IPS-15b (cell line): ENCODE results near the gene TLK2.
"Not testable (repeated sequence)": the region's sequence is repeated elsewhere in the genome, so short reads cannot be mapped to it uniquely, and the experiment has no call there.

ENCODE experiments used
- H3K27me3 ChIP-seq: one replicate; pipeline ENCODE4 v1.6.1; 2013; ENCODE audit warnings: low read length; ENCODE audit not compliant: control insufficient read depth, insufficient read depth
- H3K36me3 ChIP-seq: one replicate; pipeline ENCODE4 v1.6.1; 2013; ENCODE audit warnings: low read length; ENCODE audit not compliant: control insufficient read depth, insufficient read depth
- H3K4me1 ChIP-seq: one replicate; pipeline ENCODE4 v1.6.1; 2013; ENCODE audit warnings: mild to moderate bottlenecking, low read length; ENCODE audit not compliant: control insufficient read depth, insufficient read depth
- H3K4me3 ChIP-seq: one replicate; pipeline ENCODE4 v1.5.1; 2013; ENCODE audit warnings: low read depth, low read length
- H3K9ac ChIP-seq: one replicate; pipeline ENCODE4 v1.6.1; 2013; ENCODE audit warnings: low read depth, mild to moderate bottlenecking, low read length
- H3K9me3 ChIP-seq: one replicate; pipeline ENCODE4 v1.6.1; 2013; ENCODE audit warnings: mild to moderate bottlenecking, low read length; ENCODE audit not compliant: control insufficient read depth, insufficient read depth

TLK2 gene

DNA sequence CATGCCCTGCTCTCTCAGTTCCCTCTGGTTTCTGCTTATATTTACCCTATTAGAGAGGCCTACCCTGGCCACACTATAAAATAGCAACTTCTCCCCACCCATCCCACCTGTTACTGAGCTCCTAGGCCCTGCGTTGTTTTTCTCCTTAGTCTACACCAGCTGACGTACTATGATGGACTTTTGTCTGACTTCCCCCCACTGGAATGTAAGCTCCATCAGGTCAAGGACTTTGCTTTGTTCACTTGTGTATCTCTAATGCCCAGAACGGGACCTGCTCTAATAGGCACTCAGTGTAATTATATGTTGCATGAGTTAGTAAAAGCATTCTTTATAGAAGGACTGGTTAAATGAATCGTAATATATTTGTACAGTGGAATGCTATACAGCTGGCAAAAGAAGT is 62.4 kb downstream of the TLK2 start:
- not testable (repeated sequence) for H3K4me1 ChIP-seq, H3K9ac ChIP-seq, H3K9me3 ChIP-seq, H3K4me3 ChIP-seq, H3K36me3 ChIP-seq, H3K27me3 ChIP-seq

DNA sequence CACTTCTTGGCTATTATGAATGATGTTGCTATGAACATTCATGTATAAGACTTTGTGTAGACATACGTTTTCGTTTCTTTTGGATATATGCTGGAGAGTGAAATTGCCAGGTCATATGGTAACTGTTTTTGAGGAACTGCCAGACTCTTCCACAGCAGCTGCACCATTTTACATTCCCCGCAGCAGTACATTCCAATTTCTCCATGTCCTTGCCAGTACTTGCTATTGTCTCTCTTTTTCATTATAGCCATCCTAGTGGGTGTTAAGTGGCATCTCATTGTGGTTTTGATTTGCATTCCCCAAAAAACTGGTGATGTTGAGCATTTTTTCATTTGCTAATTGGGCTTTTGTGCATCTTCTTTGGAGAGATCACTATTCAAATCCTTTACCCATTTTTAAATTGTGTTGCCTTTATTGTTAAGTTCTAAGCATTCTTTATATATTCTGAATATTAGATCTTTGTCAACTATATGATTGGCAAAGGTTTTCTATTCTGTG is 64.7 kb downstream of the TLK2 start:
- not testable (repeated sequence) for H3K9me3 ChIP-seq, H3K36me3 ChIP-seq, H3K27me3 ChIP-seq, H3K4me1 ChIP-seq, H3K9ac ChIP-seq, H3K4me3 ChIP-seq

DNA sequence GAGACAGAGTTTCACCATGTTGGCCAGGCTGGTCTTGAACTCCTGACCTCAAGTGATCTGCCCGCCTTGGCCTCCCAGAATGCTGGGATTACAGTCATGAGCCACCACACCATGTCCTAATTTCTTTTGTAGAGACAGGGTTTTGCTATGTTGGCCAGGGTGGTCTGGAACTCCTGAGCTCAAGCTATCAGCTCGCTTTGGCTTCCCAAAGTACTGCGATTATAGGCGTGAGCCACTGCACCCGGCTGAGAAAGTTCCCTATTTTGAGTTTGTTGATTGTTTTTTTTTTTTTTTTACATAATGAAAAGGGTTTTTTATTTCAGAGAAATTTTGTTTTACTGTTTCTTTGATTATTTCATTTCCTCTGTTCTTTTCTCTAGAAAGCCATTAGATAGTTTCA is 67.4 kb downstream of the TLK2 start:
- not testable (repeated sequence) for H3K9me3 ChIP-seq, H3K27me3 ChIP-seq, H3K4me3 ChIP-seq, H3K36me3 ChIP-seq, H3K4me1 ChIP-seq, H3K9ac ChIP-seq

DNA sequence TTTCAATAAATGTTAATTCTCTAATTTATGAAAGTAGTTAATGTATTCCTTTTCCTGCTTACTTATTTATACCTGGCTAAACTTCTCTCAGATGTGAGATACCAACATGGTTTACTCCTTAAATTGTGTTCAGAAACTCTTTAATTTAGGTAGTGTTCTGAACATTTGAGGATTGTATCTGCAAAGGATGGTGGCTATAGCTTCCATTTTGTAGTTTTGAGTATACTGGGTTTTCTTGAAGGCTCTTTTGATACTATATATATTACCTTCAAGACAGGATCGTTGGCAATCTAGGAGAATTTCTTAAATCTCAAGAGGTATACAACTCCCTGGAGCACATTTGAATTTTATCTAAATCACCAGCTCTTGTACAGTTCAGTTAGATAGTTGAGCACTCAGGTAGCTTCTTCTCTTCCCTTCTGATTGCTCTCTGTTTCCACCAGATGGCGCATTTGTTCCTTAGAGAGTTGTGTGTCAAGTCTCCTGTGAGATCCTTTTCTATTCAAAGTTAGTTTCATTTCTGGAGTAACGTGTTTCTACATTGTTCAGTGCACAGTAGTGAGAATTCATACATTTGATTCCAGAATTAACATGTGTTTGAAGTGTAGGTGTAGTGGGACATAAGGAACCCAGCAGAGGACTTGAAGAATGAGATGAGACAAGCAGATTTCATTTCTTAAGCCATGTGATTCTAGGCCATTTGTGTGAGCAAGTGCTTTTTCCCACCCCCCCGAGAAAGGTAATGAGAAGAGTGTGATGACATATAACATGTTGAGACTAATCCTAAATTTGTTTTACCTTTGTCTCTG is 74.4 kb downstream of the TLK2 start:
- not testable (repeated sequence) for H3K9me3 ChIP-seq, H3K9ac ChIP-seq, H3K4me1 ChIP-seq, H3K36me3 ChIP-seq, H3K27me3 ChIP-seq, H3K4me3 ChIP-seq

DNA sequence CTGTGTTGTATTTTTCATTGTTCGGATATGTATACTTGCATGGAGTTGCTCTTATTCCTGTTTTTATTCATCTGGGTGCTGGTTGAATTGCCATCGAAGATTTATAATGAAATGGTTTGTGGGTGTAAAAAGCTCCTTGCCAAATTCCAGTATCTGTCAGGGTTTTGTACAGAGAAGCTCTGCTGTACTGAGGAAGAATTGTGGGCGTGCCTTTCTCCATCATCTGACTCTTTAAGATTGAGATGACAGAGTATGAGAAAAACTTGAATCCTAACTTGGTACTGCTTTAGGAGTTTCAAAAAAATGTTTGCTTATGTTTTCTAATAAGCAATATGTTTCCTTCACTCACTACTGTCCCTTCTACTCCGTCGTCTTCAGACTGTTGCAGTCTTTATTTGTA is 78.9 kb downstream of the TLK2 start:
- H3K4me3 ChIP-seq, H3K27me3 ChIP-seq, H3K9me3 ChIP-seq, H3K9ac ChIP-seq, H3K36me3 ChIP-seq, H3K4me1 ChIP-seq: not testable (repeated sequence)

DNA sequence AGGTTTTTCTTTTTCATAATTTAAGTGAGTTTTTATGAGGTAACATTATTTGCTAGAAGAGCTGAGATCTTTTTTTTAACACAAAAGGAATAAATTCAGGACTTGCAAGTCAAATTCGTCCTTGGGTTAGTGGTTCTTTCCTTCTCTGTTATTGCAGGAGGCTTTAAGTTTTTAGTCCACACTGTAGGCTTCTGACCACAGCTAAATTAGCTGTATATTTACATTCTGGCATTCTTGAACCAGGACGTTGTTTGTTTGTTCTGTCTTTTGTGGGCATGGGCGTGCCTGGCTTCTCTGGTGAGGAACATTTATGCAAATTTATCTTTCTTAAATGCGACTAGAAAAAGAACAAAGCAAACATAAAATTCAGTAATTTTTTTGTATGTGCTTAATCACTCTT is 80.3 kb downstream of the TLK2 start:
- H3K9me3 ChIP-seq, H3K4me3 ChIP-seq, H3K36me3 ChIP-seq, H3K4me1 ChIP-seq, H3K27me3 ChIP-seq, H3K9ac ChIP-seq: not testable (repeated sequence)

DNA sequence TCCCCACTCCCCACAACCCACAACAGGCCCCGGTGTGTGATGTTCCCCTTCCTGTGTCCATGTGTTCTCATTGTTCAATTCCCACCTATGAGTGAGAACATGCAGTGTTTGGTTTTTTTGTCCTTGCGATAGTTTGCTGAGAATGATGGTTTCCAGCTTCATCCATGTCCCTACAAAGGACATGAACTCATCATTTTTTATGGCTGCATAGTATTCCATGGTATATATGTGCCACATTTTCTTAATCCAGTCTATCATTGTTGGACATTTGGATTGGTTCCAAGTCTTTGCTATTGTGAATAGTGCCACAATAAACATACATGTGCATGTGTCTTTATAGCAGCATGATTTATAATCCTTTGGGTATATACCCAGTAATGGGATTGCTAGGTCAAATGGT is 82.3 kb downstream of the TLK2 start:
- H3K4me3 ChIP-seq, H3K27me3 ChIP-seq, H3K9me3 ChIP-seq, H3K9ac ChIP-seq, H3K36me3 ChIP-seq, H3K4me1 ChIP-seq: not testable (repeated sequence)

DNA sequence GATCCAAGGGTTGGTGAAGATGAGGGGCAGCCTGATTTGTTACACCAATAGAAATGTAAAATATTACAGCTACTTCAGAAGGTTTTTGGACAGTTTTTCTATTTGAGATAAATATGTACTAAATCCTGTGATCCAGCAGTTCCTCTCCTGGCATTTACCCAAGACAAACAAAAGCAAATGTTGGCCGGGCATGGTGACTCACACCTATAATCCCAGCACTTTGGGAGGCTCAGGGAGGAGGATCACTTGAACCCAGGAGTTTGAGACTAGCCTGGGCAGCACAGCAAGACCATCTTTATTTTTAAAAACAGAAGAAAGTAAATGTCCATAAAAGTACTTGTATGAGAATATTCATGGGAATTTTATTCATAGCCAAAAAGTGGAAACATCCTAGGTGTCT is 84.0 kb downstream of the TLK2 start:
- Histone ChIP-seq H3K9ac (no peak overlapping the region), H3K36me3 (peaks cover 6% of the 10 kb centered on the region), H3K9me3 (no peaks in the 10 kb centered on the region), H3K27me3 (no peaks in the 10 kb centered on the region), H3K4me3 (no peak overlapping the region), H3K4me1 (no peaks in the 10 kb centered on the region)

DNA sequence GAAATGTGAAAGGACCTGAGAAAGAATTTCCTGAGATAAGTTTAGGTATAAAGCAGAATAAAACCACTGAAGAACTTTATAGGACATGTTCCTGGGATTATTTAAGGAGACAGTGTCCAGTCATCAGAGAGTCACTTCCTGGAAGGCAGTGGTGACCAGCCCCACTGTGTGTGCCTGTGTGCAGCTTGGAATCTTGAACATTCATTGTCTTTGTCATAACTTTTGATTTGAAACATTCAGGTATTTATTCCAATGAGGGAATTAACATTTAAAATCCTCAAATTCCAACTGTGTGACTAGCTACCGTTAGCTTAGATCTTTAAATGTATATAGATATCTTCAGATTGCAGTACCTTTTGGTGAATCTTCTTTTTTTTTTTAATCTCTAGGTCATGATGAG is 87.2 kb downstream of the TLK2 start:
- Histone ChIP-seq H3K27me3 (no peaks in the 10 kb centered on the region), H3K4me1 (no peaks in the 10 kb centered on the region), H3K9ac (no peak overlapping the region), H3K4me3 (no peak overlapping the region), H3K36me3 (peaks cover 6% of the 10 kb centered on the region), H3K9me3 (no peaks in the 10 kb centered on the region)

DNA sequence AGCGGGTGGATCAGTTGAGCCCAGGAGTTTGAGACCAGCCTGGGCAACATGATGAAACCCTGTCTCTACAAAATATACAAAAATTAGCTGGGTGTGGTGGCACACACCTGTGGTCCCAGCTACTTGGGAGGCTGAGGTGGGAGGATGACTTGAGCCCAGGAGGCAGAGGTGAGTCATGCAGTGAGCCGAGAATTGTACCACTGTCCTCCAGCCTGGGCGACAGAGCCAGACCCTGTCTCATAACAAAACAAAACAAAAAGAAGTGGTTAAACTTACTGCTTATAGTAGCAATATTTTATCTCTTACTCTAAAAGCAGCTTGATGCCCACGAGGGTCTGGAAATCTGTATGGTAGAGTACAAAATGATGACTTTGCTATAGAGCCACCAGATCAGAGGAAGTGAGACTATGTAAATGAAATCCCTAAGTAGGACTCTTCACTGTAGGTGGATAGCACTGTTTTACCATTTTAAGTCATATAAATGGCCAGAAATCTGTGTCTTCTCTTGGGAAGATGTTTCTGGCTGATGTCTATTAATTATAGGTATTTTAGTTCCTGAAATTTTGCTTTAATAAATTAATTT is 88.5 kb downstream of the TLK2 start:
- no peaks in the 10 kb centered on the region for H3K9me3 ChIP-seq
- H3K4me1 ChIP-seq: no peaks in the 10 kb centered on the region
- peaks cover 6% of the 10 kb centered on the region for H3K36me3 ChIP-seq
- H3K27me3 ChIP-seq: no peaks in the 10 kb centered on the region
- H3K9ac ChIP-seq: no peak overlapping the region
- H3K4me3 ChIP-seq: no peak overlapping the region

DNA sequence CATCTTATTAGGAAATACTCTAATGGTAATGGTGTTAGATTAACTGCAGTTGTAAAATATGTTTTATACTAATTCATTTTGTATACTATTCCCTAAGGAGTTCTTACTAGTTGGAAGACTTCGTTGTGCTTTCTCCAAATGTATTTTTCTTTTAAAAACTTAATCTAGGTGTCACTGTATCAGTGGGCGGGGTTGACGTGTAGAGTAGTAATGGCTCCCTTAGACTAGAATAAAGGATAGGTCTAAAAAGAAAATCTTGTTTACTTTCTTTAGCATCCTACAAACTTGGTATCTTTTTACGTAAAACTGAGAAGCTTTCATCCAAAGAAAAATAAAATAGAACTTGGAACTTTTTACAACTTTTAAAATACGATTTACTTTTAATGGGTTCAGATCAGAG is 93.9 kb downstream of the TLK2 start:
- no peaks in the 10 kb centered on the region for H3K9me3 ChIP-seq
- H3K4me1 ChIP-seq: no peaks in the 10 kb centered on the region
- peaks cover 4% of the 10 kb centered on the region for H3K36me3 ChIP-seq
- H3K9ac ChIP-seq: no peak overlapping the region
- H3K27me3 ChIP-seq: no peaks in the 10 kb centered on the region
- no peak overlapping the region for H3K4me3 ChIP-seq

DNA sequence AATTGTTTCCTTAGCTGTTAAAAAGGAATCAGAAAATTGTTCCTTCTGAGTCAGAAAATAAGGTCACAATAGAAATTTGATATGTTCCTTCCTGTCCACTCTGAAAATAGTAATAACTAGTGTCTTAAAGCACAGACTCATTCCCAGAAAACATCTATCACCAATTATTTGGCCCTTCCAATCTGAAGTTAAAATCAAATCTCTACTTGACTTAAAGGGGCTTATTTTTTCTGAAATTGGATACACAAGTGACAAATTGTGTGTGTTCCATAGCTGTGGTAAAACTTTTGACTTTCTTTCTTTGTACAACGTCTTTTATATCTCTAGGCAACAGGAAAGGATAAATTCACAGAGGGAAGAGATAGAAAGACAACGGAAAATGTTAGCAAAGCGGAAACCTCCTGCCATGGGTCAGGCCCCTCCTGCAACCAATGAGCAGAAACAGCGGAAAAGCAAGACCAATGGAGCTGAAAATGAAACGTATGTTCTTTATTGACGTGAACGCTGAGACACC is 94.3 kb downstream of the TLK2 start:
- no peaks in the 10 kb centered on the region for H3K27me3 ChIP-seq
- H3K36me3 ChIP-seq: peaks cover 4% of the 10 kb centered on the region
- no peaks in the 10 kb centered on the region for H3K4me1 ChIP-seq
- no peak overlapping the region for H3K4me3 ChIP-seq
- no peaks in the 10 kb centered on the region for H3K9me3 ChIP-seq
- no peak overlapping the region for H3K9ac ChIP-seq
